NCI-H446 (cell line): ENCODE measurements around the gene NKX6-1.

Experiments
- DNase-seq, 2 experiments: peaks; one replicate each; lab custom pipeline; 2025; lab: John Stamatoyannopoulos, UW

Gene NKX6-1

DNA sequence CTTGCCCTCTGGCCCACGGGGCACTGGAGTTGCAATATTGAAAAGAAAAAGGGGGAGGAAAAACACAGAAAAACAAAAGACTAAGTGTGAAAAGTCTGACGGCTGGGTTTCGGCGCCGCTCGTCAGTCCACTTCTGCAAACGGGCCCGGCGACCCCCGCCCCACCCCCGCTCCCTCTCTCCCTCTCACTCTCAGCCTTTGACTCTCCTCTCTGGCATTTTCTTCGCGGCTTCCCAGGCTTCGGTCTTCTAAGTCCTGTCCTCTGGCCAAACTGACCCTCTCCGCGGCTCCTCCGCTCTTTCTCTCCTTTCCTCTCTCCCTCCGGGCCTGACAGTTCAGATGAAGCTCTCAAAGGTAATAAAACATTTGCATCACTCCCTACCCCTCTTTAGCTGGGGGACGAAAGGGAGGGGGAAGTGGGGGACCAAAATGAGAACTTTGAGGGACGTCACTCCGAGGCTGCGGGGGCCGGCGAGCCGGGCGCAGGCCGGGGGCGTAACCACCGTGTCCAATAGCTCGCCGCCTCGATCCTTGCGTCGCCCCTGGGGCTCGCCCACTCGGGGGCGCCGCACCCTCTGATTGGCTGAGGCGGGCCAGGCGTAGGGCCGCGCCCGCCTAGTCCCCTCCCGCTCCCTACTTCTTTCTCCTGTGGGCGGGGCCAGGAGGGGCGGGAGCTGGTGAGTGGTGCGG, at the start of gene NKX6-1:
TSS of gene NKX6-1 (minus strand) at position 358 of the 689 bp plus-strand sequence. CDS start 1,064 bp downstream, outside the sequence.
- peak; percentile 64 to 91 for DNase-seq

DNA sequence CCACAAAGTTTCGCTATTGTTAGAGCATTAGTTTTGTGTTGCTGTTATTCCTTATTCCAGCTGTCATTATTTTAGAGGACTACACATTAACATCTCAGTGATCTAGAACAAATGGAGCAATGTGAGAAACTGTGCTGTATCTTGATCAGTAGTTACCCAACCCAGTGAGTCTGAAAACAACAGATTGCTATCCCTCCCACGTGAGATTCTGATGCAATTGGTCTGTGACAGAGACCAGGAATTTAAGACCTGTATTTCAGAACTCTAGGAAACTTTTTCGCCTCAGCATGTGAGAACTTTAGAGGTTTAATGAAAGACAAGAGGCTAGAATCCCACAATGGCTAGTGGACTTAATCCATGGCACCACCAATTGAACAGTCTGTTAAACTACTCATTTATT, 48.1 kb upstream of the NKX6-1 start:
- no peak for DNase-seq

DNA sequence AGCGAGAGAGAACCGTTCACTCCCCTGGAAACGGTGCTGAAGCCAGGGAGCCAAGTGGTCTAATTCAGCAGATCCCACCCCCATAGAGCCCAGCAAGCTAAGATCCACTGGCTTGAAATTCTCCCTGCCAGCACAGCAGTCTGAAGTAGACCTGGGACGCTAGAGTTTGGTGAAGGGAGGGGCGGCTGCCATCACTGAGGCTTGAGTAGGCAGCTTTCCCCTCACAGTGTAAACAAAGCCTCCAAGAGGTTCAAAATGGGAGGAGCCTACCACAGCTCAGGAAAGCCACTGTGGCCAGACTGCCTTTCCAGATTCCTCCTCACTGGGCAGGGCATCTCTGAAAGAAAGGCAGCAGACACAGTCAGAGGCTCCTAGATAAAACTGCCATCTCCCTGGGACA, 46.0 kb upstream of the NKX6-1 start:
- no peak for DNase-seq

DNA sequence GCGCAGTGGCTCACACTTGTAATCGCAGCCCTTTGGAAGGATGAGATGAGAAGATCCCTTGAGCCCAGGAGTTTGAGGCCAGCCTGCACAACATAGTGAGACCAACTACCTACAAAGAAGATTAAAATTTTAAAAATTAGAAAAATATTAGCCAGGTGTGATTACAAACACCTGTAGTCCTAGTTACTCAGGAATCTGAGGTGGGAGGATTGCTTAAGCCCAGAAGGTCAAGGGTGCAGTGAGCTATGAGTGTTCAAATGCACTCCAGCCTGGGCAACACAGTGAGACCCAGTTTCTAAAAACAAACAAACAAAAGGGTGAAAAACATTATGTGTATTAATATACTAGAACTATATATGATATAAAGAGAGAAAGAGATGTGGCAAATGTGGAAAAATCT, 36.8 kb upstream of the NKX6-1 start:
- no peak for DNase-seq

DNA sequence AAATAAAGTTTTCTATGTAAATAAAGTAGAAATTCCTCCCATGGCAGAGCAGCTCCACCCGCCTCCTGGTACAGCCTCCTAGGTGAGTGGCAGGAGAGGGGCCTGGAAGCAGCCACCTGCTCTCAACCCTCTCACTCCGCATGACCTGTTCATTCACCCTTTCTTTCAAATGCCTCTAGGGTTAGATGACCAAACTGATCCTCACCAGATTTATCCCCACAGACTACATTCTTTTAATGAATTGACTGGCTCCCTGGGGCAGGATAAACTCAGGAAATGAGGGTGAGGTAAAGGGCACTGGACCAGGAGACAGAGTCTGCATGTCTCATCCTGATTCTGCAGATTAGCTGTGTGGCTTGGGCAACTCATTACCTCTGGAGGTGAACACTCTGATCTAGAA, 32.6 kb upstream of the NKX6-1 start:
- DNase-seq: no peak

DNA sequence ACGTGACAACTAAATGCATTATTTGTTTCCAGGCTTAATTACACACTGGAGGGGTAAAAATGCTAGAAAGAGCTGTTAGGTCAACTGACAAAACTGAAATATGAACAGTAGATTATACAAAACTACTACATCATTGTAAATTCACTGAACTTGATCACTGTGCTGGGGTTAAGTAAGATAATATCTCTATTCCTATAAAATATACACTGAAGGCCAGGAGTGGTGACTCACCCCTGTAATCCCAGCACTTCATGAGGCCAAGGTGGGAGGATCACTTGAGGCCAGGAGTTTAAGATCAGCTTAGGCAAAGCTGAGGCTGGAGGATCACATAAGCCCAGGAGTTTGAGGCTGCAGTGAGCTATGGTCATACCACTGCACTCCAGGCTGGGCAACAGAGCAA, 31.8 kb upstream of the NKX6-1 start:
- no peak for DNase-seq

DNA sequence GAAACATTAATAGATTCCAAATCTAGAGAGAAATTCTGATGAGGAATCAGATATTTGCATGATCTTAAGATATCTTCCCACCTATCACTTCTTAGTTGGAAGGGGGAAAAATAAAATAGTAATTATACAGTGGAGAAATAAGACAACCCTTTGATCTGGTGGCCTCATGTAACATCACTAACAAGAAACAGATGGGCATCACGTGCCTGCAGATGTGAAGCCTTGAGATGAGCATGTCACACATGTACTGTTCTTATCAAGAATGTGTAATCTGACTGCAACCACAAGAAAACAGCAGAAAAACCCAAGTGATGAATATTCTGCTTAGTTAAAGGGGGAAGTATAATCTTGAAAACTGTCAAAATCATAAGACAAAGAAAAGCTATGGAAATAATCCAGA, 31.4 kb upstream of the NKX6-1 start:
- no peak for DNase-seq

DNA sequence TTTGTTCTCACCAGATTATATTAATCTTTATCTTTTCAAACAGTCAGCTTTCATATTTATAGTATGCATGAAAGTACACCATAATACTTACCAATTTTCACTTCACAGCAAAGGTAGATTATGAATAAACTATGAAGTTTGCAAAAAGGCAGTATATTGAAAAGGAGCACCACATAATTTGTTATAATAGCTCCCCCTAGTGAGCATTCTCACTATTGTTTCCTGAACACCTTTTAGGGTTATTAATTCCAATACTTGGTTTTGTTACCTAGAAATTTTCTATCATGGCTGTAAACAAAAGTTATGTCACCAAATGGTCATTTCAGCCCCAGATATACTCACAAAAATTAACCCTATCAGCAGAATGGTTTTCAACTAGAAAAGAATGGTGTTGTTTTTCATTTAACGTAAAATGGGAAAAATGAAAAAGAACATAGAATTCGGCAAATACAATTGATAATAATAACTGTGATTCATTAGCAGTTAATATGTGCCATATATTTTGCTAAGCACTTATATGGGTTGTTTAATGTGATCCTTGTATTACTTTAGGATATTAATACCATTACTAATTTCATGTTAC, 30.2 kb upstream of the NKX6-1 start:
- DNase-seq: peak in 1 of 2 experiments; percentile 40

DNA sequence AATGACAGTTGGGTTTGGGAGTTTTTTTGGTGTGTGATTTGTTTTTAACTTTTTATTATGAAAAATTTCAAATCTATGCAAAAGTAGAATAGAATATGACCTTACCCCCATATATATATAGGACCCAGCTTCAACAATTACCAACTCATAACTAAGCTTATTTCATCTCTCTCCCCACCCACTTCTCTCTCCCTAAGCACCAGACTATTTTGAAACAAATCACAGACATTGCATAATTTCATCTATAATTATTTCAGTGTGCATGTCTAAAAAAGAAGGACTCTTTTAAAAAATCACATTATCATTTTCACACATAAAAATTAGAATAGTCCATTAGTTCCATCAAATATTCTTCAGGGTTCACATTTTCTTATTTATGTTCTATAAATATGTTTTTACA, 28.3 kb upstream of the NKX6-1 start:
- DNase-seq: no peak

DNA sequence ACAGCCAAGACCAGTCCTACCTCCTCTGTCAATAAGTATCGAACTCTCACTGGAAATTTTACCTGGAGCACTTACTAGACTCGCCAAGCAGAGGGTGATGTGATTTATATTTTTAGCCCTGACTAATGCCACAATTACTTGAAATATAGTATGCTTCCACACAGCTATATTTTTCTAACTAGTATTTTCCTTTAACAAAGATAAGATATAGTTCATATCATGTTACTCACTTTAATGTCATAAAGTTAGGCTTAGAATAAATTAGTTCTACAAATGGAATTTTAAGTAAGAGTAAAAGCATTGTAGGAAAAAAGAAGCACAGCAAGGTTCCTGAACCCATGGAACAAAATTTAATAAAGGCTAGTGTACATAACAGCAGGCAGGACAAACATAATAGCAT, 16.0 kb upstream of the NKX6-1 start:
- no peak for DNase-seq

DNA sequence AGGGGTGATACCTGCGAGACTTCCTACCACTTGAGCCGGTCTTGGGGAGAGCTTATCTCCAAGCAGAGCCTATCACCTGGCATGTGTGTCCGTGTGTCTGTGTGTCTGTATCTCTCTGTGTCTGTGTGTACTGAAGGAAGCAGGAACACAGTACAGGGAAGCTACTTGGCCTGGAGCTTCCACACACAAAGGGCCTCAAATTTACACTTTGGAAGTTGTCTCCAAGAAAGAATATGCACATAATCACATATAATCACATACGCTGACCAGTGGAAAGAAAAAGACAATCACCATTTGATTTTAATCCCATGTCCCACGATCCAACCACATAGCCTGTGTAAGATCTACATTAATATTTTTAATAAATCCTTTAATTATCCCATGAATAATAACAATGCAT, 13.2 kb upstream of the NKX6-1 start:
- no peak for DNase-seq

DNA sequence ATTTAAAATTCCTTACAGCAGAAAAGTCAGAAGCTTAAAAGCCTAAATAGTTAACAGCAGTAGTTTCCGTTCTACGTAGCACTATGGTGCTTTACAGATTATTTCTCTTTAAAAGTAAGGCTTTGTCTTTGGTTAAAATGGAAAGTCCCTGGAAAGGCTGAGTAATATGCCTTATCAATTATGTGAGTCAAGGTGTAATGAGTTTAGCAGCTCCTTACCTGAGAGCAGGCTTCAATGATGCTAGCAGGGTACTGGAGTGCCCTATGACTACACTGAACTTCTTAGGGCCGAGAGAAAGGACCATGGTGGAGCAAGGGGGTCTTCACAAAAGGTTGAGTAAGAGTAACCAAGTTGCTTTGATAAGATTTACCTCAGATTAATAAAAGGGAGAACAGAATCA, 12.6 kb upstream of the NKX6-1 start:
- DNase-seq: no peak

DNA sequence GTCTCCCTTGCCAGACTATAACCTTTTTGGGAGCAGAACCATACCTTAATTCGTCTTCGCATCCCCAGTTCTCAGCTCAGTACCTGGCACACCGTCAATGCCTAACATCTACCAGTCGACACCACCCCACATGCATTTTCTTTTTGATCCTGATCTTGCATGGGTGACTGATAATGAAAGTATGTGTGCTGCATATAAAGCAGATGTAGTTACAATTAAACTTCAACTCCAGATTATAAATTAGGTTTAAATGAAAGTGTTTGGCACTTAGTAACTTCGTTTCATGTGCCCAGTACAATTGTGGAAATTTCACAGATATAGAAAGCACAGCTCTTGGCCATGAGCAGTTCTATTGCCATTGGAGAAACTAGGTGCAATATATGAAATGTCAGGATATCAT, 8.8 kb upstream of the NKX6-1 start:
- no peak for DNase-seq

DNA sequence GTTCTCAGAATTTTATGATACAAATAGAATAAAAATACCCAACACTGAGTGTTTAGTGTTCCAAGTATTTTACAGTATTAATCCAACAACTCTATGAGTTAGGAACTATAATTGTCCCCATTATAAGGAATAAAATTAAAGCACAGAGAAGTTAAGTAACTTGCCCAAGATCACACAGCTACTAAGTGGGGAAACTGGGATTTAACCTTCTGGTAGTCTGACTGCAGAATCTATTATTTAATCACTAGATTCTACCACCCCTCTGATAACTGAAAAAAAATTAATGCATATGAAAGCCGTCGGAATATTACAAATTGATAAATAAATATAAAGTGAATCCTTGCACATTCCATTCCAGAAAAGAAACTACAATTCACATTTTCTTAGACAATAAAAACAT, 5.7 kb upstream of the NKX6-1 start:
- no peak for DNase-seq

DNA sequence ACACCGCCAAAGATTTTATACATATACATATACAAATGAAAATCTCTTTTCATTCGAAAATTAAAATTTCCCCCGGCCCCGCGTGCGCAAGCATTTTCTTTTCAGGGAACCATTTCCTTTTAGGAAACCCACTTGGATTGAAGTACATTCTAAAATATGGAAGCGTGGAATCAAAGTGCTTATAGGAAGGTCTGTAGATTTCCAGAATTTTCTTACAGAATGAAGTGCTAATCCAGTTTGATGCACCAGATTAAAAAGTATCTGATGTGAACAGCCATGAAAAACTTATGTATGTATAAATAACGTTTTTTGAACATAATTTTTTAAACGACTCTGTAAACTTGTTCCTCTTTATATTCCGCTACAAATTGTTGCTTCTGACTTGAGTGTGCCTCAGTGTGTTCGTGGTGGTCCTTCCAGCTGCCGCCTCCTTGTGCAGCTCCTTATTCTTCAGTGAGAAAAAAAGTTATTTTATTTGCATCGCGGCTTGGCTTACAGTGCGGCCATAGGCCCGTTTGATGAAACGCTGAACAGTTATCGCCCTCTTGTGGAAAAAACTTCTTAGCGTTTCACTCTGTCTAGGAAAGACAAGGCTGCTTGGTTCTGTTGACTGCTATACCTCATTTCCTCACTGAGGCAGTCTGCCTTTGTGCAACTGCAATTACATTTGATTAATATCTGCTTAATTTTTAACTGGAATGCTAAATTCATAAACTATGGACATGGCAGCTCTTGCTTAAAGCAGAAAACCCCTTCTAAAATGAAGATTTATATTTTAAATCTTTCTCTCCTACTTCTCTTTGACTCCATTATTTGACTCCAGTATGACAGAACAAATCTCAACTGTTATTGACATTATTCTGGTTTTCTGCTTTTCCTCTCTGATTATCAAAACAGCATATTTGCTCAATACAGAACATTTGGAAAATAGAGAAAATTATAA, 4.7 kb upstream of the NKX6-1 start:
- DNase-seq: peak; percentile 50 to 74

DNA sequence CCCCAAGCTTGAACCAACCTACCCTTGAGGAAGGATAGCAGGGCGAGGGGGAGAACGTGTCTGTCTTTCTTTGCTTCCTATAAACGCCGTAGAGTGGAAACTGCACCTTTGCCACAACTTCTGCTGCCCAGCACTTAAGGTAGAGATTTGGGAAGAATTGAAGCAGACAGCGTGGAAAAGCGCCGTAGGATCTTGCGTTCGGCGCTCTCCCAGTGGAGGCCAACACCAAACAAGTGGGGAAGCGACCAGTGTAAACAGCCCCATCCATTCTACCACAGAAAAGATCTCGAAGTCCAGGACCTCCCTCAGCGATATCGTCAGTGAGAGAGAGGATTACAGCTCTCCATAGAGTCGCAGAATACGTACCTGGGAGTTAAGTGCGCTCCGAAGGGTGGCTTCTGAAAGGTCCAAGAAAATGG, 3.9 kb upstream of the NKX6-1 start:
- no peak for DNase-seq

DNA sequence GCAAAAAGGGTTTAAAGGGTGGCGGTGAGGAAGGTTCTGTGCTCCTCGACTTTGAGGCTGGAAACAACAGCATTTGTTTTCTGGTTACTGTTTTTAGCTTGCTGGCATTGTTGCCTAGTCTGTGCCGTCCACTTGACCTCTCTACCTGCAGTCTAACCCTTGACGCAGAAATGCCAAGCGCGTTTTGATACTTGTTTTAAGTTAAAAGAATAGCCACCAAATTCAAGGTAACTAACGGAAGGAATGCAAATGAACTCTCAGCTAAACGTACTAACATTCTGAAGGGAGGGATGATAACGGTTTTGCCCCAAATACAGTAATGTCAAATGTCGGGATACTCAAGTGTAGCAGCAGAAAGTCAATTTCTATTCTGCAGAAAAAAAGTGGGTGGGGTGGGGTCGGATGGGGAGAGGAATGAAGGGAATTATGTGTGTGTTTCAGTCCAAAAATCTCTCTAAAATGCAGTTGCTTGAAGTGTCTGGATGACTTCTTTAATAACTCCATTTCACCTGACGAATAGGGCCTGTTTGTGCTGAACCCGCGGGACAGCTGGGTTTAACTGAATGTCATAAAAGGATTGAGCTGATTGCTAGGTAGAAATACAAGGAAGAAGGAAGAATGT, 3.4 kb upstream of the NKX6-1 start:
- DNase-seq: no peak

DNA sequence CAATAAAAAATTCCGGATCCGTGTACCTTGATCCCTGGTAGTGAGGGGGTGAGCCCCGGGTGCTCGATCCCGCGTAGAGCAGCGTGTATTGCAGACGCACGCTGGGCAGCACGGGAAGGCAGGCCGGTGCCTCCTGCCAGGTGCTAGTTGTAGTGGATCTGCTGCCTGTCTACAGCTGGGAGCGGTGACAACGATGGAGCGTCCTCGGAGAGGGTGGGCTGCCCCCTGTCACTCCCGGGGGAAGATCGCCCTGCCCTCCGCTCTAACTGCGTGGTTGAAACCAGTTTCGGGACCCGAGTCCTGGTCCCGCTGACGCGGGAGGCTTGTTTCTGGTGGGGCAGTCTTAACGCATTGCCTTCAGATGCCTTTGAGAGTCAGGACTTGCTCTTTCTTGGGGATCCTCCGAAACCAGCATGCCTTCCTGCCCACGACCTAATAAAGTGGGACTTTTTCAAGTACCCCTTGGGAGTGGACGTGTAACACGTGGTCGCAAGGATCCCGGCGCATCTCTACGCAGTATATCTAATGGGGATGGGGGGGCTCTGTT, 2.7 kb upstream of the NKX6-1 start:
- DNase-seq: no peak

DNA sequence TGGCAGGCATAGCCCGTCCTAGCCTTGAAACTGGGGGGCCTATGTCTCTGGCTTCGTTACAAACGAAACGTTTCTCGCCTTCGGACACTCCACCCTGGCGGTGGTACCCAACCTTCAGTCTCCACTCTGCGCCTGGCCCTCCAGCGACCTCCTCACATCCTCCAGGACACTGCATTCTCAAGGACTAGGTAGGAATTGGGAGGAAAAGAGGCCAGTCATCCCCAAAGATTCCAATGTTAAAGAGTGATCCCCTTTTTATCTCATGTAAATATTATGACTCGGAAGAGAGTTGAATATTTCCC, 2.1 kb upstream of the NKX6-1 start:
- no peak for DNase-seq

DNA sequence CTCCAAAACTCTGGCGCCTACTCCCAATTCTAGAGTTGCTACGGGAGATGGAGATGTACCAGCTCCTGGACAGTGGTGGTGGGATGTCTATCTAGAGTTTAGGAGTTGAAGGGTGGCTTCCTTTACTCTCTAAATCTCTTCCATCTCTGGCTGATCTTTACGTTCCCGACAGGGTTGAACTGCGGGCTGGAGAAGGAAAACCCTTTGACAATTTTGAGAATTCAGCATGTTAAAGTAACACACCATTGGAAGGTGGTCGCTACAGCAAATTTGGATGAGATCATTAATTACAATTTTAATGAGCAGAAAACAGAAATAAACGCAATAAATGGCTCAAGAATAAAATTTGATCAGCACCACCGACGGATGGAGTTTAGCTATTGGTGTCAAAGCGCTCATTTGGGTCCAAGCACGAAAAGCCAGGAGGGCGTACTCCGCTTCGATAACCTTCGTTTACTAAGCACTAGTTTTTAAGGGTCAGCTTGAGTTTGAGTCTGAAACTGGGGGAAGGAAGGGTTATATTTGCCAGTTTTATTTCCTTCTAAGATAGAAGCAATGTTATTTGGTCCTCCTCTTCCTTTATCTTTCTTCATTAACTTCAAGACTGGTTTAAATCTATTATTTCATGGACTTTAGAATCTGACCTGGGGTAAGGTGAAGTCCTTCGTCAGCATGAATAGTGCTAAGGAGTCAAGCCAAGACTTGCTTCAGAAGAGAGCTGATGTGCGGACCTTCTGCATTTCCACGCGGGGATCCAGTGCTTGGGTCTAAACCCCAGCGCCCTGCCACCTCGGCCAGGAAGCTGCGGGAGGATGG, 1.5 kb upstream of the NKX6-1 start:
- no peak for DNase-seq

DNA sequence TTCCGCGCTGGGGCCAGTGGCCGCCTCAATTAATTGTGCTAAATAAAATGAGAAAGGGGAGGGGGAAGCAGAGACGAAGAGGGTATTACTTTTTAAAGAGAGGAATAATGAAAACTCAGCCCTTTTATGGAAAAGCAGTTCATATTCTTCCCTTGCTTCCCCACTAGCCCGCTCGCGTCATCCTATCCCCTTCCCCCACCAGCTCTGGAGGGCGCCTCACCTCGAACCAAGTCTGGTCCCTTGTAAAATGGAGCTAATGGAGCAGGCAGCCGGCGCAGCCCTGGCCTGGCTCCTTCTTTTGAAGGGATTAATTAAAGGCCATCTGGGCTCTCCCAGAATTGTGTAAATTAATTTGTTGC, 511 bp upstream of the NKX6-1 start:
- no peak for DNase-seq
